Mesenchymal stem cell (in vitro differentiated cells and primary cell): ENCODE measurements around the gene OSGIN1.

Experiments
- DNase-seq: peaks from one replicate; pipeline ENCODE4 v3.0.0-alpha.2; 2013
- H2AFZ ChIP-seq: one replicate; pipeline ENCODE4 v1.6.1; 2013; ENCODE audit warnings: low read depth, mild to moderate bottlenecking, control low read depth, inconsistent platforms, low read length, moderate library complexity
- H2AK5ac ChIP-seq: 2 replicates; pipeline ENCODE4 v1.6.1; 2013; ENCODE audit warnings: low read length, moderate library complexity, mild to moderate bottlenecking, inconsistent platforms; ENCODE audit not compliant: severe bottlenecking
- H2BK120ac ChIP-seq: one replicate; pipeline ENCODE4 v1.6.1; 2013; ENCODE audit warnings: low read depth, mild to moderate bottlenecking, inconsistent platforms, low read length, moderate library complexity
- H2BK12ac ChIP-seq, 2 experiments: one replicate each; pipeline ENCODE4 v1.6.1; 2013; ENCODE audit warnings: inconsistent platforms in 2 of 2, low read length in 2 of 2, mild to moderate bottlenecking in 2 of 2, moderate library complexity in 2 of 2, control low read depth in 1 of 2
- H2BK15ac ChIP-seq: one replicate; pipeline ENCODE4 v1.6.1; 2013; ENCODE audit warnings: mild to moderate bottlenecking, low read depth, inconsistent platforms; ENCODE audit not compliant: poor library complexity, severe bottlenecking
- H2BK5ac ChIP-seq: 2 replicates; pipeline ENCODE4 v1.6.1; 2013; ENCODE audit warnings: low read depth, mild to moderate bottlenecking, low read length, control low read depth, inconsistent platforms; ENCODE audit not compliant: poor library complexity, severe bottlenecking
- H3K14ac ChIP-seq, 2 experiments: one replicate each; pipeline ENCODE4 v1.6.1; 2013; ENCODE audit warnings: inconsistent platforms in 2 of 2, low read length in 2 of 2, control low read depth in 1 of 2, mild to moderate bottlenecking in 1 of 2, moderate library complexity in 1 of 2
- H3K18ac ChIP-seq, 2 experiments: one replicate each; pipeline ENCODE4 v1.6.1; 2013; ENCODE audit warnings: inconsistent platforms in 2 of 2, low read length in 2 of 2, control low read depth in 1 of 2, low read depth in 1 of 2, mild to moderate bottlenecking in 1 of 2
- H3K23ac ChIP-seq, 2 experiments: one replicate each; pipeline ENCODE4 v1.6.1; 2013; ENCODE audit warnings: inconsistent platforms in 2 of 2, low read length in 2 of 2, mild to moderate bottlenecking in 2 of 2, moderate library complexity in 2 of 2, control low read depth in 1 of 2
- H3K27ac ChIP-seq: 2 replicates; pipeline ENCODE4 v1.5.1; 2013; ENCODE audit warnings: mild to moderate bottlenecking, moderate library complexity, low read length, control low read depth, inconsistent platforms; ENCODE audit not compliant: poor library complexity, severe bottlenecking
- H3K27me3 ChIP-seq, 2 experiments: 2 replicates each; pipeline versions ENCODE4 v1.6.1 to v1.7.0; 2013; ENCODE audit warnings: low read length in 2 of 2, mild to moderate bottlenecking in 2 of 2, moderate library complexity in 2 of 2, control low read depth in 1 of 2, inconsistent platforms in 1 of 2; ENCODE audit not compliant: control insufficient read depth in 1 of 2, insufficient read depth in 1 of 2
- H3K36me3 ChIP-seq, 2 experiments: 2 replicates each; pipeline versions ENCODE4 v1.6.1 to v1.7.0; 2013; ENCODE audit warnings: low read length in 2 of 2, control low read depth in 1 of 2, inconsistent platforms in 1 of 2, low read depth in 1 of 2, mild to moderate bottlenecking in 1 of 2; ENCODE audit not compliant: insufficient read depth in 2 of 2, control insufficient read depth in 1 of 2
- H3K4ac ChIP-seq, 2 experiments: one replicate each; pipeline ENCODE4 v1.6.1; 2013; ENCODE audit warnings: inconsistent platforms in 2 of 2, low read length in 2 of 2, mild to moderate bottlenecking in 2 of 2, moderate library complexity in 2 of 2, control low read depth in 1 of 2, low read depth in 1 of 2
- H3K4me1 ChIP-seq: 2 replicates; pipeline ENCODE4 v1.6.1; 2013; ENCODE audit warnings: low read depth, low read length, control low read depth; ENCODE audit not compliant: control insufficient read depth, insufficient read depth
- H3K4me2 ChIP-seq: 2 replicates; pipeline ENCODE4 v1.6.1; 2013; ENCODE audit warnings: low read length, mild to moderate bottlenecking, inconsistent platforms; ENCODE audit not compliant: poor library complexity, severe bottlenecking
- H3K4me3 ChIP-seq, 2 experiments: 2 replicates each; pipeline versions ENCODE4 v1.5.1 to v1.7.0; 2013; ENCODE audit warnings: low read length in 2 of 2, mild to moderate bottlenecking in 2 of 2, control low read depth in 1 of 2, low read depth in 1 of 2; ENCODE audit not compliant: insufficient read depth in 1 of 2
- H3K79me1 ChIP-seq: replicated peaks from 2 replicates; pipeline ENCODE4 v1.6.1; 2013; ENCODE audit warnings: mild to moderate bottlenecking, control low read depth, low read length, inconsistent platforms; ENCODE audit not compliant: poor library complexity, severe bottlenecking
- H3K9ac ChIP-seq: 2 replicates; pipeline ENCODE4 v1.7.0; 2013; ENCODE audit warnings: mild to moderate bottlenecking, low read length, moderate library complexity
- H3K9me3 ChIP-seq: 2 replicates; pipeline ENCODE4 v1.7.0; 2013; ENCODE audit warnings: mild to moderate bottlenecking, low read length; ENCODE audit not compliant: control insufficient read depth
- H4K8ac ChIP-seq: one replicate; pipeline ENCODE4 v1.6.1; 2013; ENCODE audit warnings: inconsistent platforms, mild to moderate bottlenecking, low read length, moderate library complexity
- H4K91ac ChIP-seq: one replicate; pipeline ENCODE4 v1.6.1; 2013; ENCODE audit warnings: mild to moderate bottlenecking, low read length, inconsistent platforms
- WGBS: methylation state at CpG from one replicate; pipeline ENCODE4 v1.1.7; 2013; ENCODE audit warnings: mixed read lengths; 5-methylcytosine and 5-hydroxymethylcytosine counted together

The OSGIN1 gene

GRCh38 chr16:83925957-83926725 is 26.9 kb upstream of the OSGIN1 start:
- no peak overlapping the region for H2BK120ac ChIP-seq
- H2BK12ac ChIP-seq, result peak overlapping the region in 1 of 2 experiments; percentile 6
- H3K4me3 ChIP-seq, result peak overlapping the region in 1 of 2 experiments; percentile 55
- no peak overlapping the region for H3K14ac ChIP-seq
- H3K18ac ChIP-seq, result no peak overlapping the region
- no peak overlapping the region for H2BK5ac ChIP-seq
- no peak overlapping the region for H3K27ac ChIP-seq
- no peaks in the 10 kb centered on the region for H3K79me1 ChIP-seq
- H2AK5ac ChIP-seq, result no peak overlapping the region
- no peak overlapping the region for H3K23ac ChIP-seq
- H3K9me3 ChIP-seq, result no peaks in the 10 kb centered on the region
- H4K91ac ChIP-seq, result no peak overlapping the region
- WGBS, result 61% methylated on average over 27 of the region's 27 CpGs
- DNase-seq, result no peak
- H3K4me1 ChIP-seq, result peaks cover 5% of the 10 kb centered on the region
- H3K4ac ChIP-seq, result no peak overlapping the region
- H2BK15ac ChIP-seq, result no peak overlapping the region
- H3K36me3 ChIP-seq, result peaks cover 0 to 28% of the 10 kb centered on the region in 2 experiments
- H3K27me3 ChIP-seq, result no peaks in the 10 kb centered on the region
- H3K4me2 ChIP-seq, result no peak overlapping the region
- H4K8ac ChIP-seq, result no peak overlapping the region
- no peak overlapping the region for H2AFZ ChIP-seq
- H3K9ac ChIP-seq, result peak overlapping the region; percentile 66

- Histone ChIP-seq H3K9ac (peak overlapping the region; percentile 66), H2AK5ac (no peak overlapping the region), H3K14ac (no peak overlapping the region), H3K4me2 (peak overlapping the region; percentile 57), H2BK5ac (no peak overlapping the region), H3K9me3 (no peaks in the 10 kb centered on the region), H3K4me3 (peak overlapping the region in 1 of 2 experiments; percentile 55), H4K8ac (no peak overlapping the region), H3K36me3 (peaks cover 0 to 26% of the 10 kb centered on the region in 2 experiments), H3K4ac (no peak overlapping the region), H2BK12ac (peak overlapping the region in 1 of 2 experiments; percentile 6), H3K79me1 (no peaks in the 10 kb centered on the region), H3K27me3 (peaks cover 0 to 2% of the 10 kb centered on the region in 2 experiments), H2BK15ac (no peak overlapping the region), H3K18ac (no peak overlapping the region), H3K23ac (no peak overlapping the region), H3K27ac (no peak overlapping the region), H2BK120ac (no peak overlapping the region), H2AFZ (no peak overlapping the region), H3K4me1 (peaks cover 5% of the 10 kb centered on the region), H4K91ac (no peak overlapping the region)
- DNase-seq, result peak; percentile 52
- 11% methylated on average over 35 of the region's 35 CpGs for WGBS
Measured at GRCh38 chr16:83926726-83927397, 26.2 kb upstream of the OSGIN1 start.

DNA sequence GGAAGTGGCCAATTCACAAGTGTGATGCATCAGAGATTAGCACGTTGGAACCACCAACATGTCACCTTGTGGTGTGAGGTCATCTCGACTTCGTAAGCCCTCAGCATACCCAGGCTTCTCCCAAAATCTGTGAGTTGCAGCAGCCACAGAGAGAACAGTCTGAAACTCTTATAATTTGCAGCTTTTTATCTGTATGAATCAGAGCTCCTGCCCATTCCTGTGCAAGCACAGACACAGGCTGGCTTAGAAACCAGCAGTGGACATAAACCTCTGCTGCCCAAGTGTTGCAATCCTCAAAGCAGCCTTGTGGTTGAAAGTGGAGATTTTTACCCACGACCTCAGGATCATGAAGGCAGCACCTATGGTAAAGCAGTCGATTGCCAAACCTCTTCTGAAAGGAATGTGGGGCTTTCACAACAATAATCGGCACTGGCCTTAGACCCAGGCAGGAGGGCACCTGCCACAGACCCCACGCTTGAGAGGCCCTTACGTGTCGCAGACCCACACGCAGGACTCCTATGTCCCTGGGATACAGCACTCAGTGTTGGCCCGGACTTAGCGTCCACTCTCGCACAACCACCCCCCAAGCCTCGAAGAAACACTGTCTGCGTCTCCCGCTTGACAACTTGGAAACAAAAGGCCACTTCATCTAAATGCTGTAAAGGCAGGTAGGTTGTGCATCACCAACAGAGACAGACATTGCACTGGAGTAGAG is 24.5 kb upstream of the OSGIN1 start:
- WGBS, result 89% methylated on average over 16 of the region's 16 CpGs
- Histone ChIP-seq H2BK12ac (no peak overlapping the region), H3K4me2 (no peak overlapping the region), H2AFZ (no peak overlapping the region), H3K4ac (no peak overlapping the region), H2BK15ac (no peak overlapping the region), H3K27me3 (peaks cover 7 to 13% of the 10 kb centered on the region in 2 experiments), H3K23ac (no peak overlapping the region), H2AK5ac (no peak overlapping the region), H4K91ac (peak overlapping the region; percentile 25), H3K4me3 (no peak overlapping the region), H3K27ac (no peak overlapping the region), H3K9me3 (no peaks in the 10 kb centered on the region), H2BK5ac (no peak overlapping the region), H3K4me1 (peaks cover 5% of the 10 kb centered on the region), H3K79me1 (no peaks in the 10 kb centered on the region), H3K9ac (no peak overlapping the region), H2BK120ac (no peak overlapping the region), H3K18ac (no peak overlapping the region), H4K8ac (no peak overlapping the region), H3K14ac (no peak overlapping the region), H3K36me3 (peaks cover 0 to 18% of the 10 kb centered on the region in 2 experiments)
- peak; percentile 74 for DNase-seq
